ENCODE data around the gene NAV1. TPM values are rescaled to one million over a fixed set of nuclear protein-coding genes. Genes with fewer than 3 reads are reported as not detected.

Gene NAV1
- total RNA-seq, 4 donors from 2014 or later = 26.0 to 84.1 (median 67.6) TPM

DNA sequence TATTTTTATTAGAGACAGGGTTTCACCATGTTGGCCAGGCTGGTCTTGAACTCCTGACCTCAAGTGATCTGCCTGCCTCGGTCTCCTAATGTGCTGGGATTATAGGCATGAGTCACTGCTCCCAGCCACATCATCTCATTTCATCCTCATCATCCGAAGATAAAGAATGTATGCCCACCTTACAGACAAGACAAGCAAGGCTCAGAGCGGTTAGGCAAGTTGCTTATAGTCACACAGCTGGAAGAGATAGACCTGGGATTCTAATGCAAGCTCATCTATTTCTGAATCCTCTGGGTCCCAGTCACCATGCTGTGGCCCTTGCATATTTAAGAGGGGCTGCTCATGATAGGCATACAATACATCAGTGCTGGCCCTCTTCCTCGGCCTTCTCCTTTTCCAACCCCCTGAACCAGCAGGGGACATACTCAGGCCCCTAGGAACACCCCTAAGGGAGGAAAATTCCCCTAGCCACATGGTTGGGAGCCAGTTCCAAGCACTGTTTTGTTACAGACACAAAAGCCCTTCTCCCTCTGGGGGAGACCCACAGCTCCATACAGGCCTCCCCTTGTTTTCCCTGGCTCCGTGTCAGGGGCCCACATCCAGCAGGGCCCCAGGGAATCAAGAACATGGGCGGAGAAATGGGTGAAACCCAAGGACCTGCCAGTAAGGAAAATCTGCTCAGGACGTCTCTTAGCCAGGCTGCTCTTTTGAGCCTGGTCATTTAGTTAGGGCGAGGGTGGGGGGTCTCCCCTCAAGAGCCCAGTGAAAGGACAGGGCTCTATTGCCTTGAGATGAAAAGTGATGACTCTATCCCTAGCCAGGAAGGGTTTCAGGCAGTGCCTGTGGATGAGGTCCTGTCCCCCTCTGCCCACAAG is 38.9 kb upstream of the NAV1 start:
- DNase-seq (ENCODE audit: low spot score) = no peak
- ATAC-seq (ENCODE audit: low FRiP score) = no peak
- TF ChIP-seq, protein P1, sequence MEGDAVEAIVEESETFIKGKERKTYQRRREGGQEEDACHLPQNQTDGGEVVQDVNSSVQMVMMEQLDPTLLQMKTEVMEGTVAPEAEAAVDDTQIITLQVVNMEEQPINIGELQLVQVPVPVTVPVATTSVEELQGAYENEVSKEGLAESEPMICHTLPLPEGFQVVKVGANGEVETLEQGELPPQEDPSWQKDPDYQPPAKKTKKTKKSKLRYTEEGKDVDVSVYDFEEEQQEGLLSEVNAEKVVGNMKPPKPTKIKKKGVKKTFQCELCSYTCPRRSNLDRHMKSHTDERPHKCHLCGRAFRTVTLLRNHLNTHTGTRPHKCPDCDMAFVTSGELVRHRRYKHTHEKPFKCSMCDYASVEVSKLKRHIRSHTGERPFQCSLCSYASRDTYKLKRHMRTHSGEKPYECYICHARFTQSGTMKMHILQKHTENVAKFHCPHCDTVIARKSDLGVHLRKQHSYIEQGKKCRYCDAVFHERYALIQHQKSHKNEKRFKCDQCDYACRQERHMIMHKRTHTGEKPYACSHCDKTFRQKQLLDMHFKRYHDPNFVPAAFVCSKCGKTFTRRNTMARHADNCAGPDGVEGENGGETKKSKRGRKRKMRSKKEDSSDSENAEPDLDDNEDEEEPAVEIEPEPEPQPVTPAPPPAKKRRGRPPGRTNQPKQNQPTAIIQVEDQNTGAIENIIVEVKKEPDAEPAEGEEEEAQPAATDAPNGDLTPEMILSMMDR (IDR thresholded peaks at IDR 0.05) = no peak

DNA sequence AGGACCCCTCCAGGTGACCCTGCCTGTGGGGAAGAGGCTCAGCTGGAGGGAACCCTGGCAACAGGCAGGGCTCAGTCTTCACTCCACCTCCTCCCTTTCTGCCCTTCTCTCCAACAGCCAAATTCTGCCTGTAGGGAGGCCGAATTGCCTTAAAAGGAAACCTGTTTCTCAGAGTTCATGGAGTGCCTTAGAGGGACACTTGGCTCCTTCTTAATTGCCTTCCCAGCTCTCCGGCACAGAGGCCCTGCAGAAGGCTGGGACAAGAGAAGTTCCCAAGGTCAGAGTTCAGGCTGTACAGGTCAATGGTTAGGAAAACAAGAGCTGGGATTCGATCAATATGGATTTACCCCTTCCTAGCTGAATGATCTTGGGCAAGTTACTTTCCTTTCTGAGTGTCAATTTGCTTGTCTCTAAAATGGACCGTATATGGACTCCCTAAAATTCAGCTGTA is 38.2 kb upstream of the NAV1 start:
- DNase-seq (ENCODE audit: low spot score) = no peak
- ATAC-seq (ENCODE audit: low FRiP score) = no peak

DNA sequence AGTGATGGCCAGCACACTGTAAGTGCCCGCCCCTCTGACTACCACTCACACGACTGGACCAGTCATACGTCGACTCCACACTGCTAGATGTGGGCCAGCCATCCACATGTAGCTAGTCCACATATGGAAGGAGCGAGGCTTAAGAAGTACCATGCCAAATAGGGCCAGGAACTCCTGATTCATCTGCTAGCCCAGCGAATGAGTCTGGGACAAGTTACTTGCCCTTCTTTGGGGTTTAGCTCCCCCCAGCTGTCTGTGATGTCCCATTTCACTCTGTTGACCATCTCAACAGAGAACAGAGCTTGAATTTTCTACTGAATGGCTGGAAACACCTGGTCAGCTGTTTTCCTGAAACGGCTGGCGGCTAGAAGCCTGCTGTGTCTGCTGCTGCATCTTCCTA is 37.8 kb upstream of the NAV1 start:
- TF ChIP-seq, protein P1 (IDR thresholded peaks at IDR 0.05) = no peak
- no peak for DNase-seq (ENCODE audit: low spot score)
- no peak for ATAC-seq (ENCODE audit: low FRiP score)

More for the DNA sequence above, 38.2 kb upstream of the NAV1 start:
- TF ChIP-seq, protein P1 (IDR thresholded peaks at IDR 0.05) = no peak

DNA sequence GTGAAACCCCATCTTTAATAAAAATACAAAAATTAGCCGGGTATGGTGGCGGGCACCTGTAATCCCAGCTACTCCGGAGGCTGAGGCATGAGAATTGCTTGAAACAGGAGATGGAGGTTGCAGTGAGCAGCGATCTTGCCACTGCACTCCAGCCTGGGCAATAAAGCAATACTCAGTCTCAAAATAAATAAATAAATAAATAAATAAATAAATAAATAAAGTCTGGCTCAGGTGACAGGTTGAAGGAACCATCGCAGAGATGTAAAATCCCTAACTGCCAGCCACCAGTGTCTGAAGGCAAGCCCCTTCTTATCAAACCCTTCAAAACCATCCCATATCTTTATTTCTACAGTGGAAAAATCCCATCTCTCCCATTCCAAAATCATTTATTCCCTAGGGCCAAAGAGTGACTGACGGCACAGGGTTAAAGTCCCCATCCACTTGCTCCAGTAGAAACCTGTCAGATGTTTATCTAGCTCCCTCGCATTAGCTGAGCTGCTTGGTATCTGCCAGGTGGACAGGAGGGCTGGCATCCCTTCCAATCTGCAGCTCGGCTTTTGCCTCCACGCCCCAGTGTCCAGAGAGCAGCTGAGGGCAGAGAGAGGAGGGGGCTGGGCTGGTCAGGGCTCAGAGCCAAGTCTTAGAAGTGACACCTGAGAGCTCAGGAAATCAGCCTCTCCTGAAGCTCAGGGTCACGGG is 37.0 kb upstream of the NAV1 start:
- DNase-seq (ENCODE audit: low spot score) (no peak), ATAC-seq (ENCODE audit: low FRiP score) (no peak)
- TF ChIP-seq, protein P1 (IDR thresholded peaks at IDR 0.05) = no peak

DNA sequence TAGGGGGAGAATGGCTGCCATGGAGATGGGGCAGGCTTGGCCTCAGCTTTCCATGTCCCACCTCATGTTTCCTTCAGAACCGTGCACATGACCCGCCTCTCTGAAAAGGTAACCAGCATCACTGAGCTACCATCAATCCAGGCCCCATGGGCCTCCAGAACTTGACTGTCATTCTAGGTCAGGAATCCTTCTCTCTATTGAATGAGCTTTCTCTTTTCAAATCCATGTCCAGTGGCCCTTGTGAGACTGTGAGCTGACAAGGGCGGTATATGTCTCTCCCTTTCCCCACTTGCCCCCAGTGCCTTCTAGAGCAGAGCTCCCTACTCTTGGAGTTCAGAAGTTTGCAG is 36.4 kb upstream of the NAV1 start:
- TF ChIP-seq, protein P1 (IDR thresholded peaks at IDR 0.05) = no peak
- no peak for DNase-seq (ENCODE audit: low spot score)
- ATAC-seq (ENCODE audit: low FRiP score) = no peak

DNA sequence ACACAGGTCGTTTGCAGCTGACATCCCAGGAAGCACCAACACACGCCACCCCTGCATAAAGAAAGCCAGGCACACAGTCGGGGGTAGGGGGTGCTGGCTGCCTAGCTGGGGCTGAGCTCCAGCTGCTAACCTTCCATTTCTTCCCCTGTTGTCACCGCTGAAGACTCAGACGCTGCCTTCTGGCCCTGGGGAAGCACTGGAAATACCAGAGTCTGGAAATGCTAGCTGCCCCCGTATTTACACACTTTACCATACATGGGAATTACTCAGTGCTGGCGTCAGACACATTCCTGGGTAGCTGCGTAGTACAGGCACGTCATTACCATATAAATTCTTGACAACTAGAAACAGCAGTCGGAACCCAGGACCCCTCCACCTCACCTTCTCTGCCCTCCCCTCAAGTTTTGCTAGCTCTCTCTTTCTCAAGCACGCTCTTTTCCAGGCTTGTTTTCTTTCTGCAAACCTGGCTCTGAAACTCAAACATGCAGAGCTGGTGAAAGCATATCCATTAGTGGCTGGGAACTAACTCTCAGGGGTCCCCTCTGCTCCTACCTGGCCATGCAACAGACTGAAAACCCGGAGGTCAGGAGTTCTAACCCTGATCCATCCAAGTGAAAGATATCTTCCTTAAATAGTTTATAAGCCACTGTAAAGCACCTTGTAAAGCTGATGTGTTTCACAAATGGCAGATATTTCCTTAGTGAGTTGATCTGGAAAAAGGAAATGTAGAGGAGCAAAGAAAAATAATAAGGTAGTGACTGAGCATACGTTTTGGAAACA is 35.3 kb upstream of the NAV1 start:
- TF ChIP-seq, protein P1 (IDR thresholded peaks at IDR 0.05) = no peak
- peak; percentile 82 for ATAC-seq (ENCODE audit: low FRiP score)
- no peak for DNase-seq (ENCODE audit: low spot score)

Measured in omental fat pad (tissue), 4 donors.